Measurements from ENCODE around the gene CCDC34. TPM values are rescaled to one million over a fixed set of nuclear protein-coding genes. Genes with fewer than 3 reads are reported as not detected.

CCDC34 gene
- total RNA-seq, 2 experiments from 2014 or later: 1.3 to 1.6 TPM

GRCh38 chr11:27309046-27309445 is 54.0 kb downstream of the CCDC34 start:
- no peaks in the 10 kb centered on the region for H3K9me3 Mint-ChIP-seq
- no peaks in the 10 kb centered on the region for H3K36me3 ChIP-seq (ENCODE audit: insufficient read depth, low read length)
- H3K36me3 Mint-ChIP-seq (ENCODE audit: low read depth): no peaks in the 10 kb centered on the region
- DNase-seq (no peak), ATAC-seq (ENCODE audit: poor library complexity) (no peak)
- POLR2A ChIA-PET: no interaction called here
- no peak overlapping the region for H3K4me3 ChIP-seq (ENCODE audit: low read length)
- H3K9me3 ChIP-seq (ENCODE audit: control insufficient read depth in 1 of 2, insufficient read depth in 1 of 2, low read length in 2 of 2): peaks cover 0 to 17% of the 10 kb centered on the region in 2 experiments
- no peaks in the 10 kb centered on the region for H3K4me1 ChIP-seq (ENCODE audit: insufficient read depth, low read length)
- no peak overlapping the region for H3K4me3 Mint-ChIP-seq
- no peak for TF ChIP-seq CTCF (IDR thresholded peaks at IDR 0.05)
- H3K27ac Mint-ChIP-seq: no peak overlapping the region
- intact Hi-C loops (cut with DNase I, micrococcal nuclease): no loop called here
- no peaks in the 10 kb centered on the region for H3K4me1 Mint-ChIP-seq (ENCODE audit: low read depth)
- CTCF ChIA-PET: no interaction called here
- H3K27me3 ChIP-seq (ENCODE audit: control insufficient read depth in 1 of 2, insufficient read depth in 2 of 2, low read length in 2 of 2): no peaks in the 10 kb centered on the region
- no peaks in the 10 kb centered on the region for H3K27me3 Mint-ChIP-seq
- H3K27ac ChIP-seq (ENCODE audit: low read depth in 1 of 2, low read length in 2 of 2): no peak overlapping the region

- no peaks in the 10 kb centered on the region for H3K27me3 Mint-ChIP-seq
- ChIA-PET POLR2A (no interaction called here), CTCF (no interaction called here)
- H3K4me1 Mint-ChIP-seq (ENCODE audit: low read depth): no peaks in the 10 kb centered on the region
- Histone ChIP-seq H3K27ac (ENCODE audit: low read depth in 1 of 2, low read length in 2 of 2) (no peak overlapping the region), H3K9me3 (ENCODE audit: control insufficient read depth in 1 of 2, insufficient read depth in 1 of 2, low read length in 2 of 2) (peaks cover 0 to 17% of the 10 kb centered on the region in 2 experiments), H3K36me3 (ENCODE audit: insufficient read depth, low read length) (no peaks in the 10 kb centered on the region), H3K27me3 (ENCODE audit: control insufficient read depth in 1 of 2, insufficient read depth in 2 of 2, low read length in 2 of 2) (no peaks in the 10 kb centered on the region), H3K4me1 (ENCODE audit: insufficient read depth, low read length) (no peaks in the 10 kb centered on the region), H3K4me3 (ENCODE audit: low read length) (no peak overlapping the region)
- H3K9me3 Mint-ChIP-seq: no peaks in the 10 kb centered on the region
- H3K4me3 Mint-ChIP-seq: no peak overlapping the region
- intact Hi-C loops (cut with DNase I, micrococcal nuclease): no loop called here
- ATAC-seq (ENCODE audit: poor library complexity): no peak
- H3K36me3 Mint-ChIP-seq (ENCODE audit: low read depth): no peaks in the 10 kb centered on the region
- no peak overlapping the region for H3K27ac Mint-ChIP-seq
- TF ChIP-seq CTCF (IDR thresholded peaks at IDR 0.05): no peak
- DNase-seq: no peak
Observed at GRCh38 chr11:27307232-27307631, 55.8 kb downstream of the CCDC34 start.

GRCh38 chr11:27305751-27306150 is 57.3 kb downstream of the CCDC34 start:
- H3K27ac Mint-ChIP-seq: no peak overlapping the region
- ChIA-PET POLR2A (no interaction called here), CTCF (no interaction called here)
- DNase-seq (no peak), ATAC-seq (ENCODE audit: poor library complexity) (no peak)
- H3K4me3 ChIP-seq (ENCODE audit: low read length): no peak overlapping the region
- H3K36me3 ChIP-seq (ENCODE audit: insufficient read depth, low read length): no peaks in the 10 kb centered on the region
- H3K9me3 ChIP-seq (ENCODE audit: control insufficient read depth in 1 of 2, insufficient read depth in 1 of 2, low read length in 2 of 2): peaks cover 0 to 17% of the 10 kb centered on the region in 2 experiments
- TF ChIP-seq CTCF (IDR thresholded peaks at IDR 0.05): no peak
- no peak overlapping the region for H3K27ac ChIP-seq (ENCODE audit: low read depth in 1 of 2, low read length in 2 of 2)
- no peaks in the 10 kb centered on the region for H3K36me3 Mint-ChIP-seq (ENCODE audit: low read depth)
- no peaks in the 10 kb centered on the region for H3K27me3 ChIP-seq (ENCODE audit: control insufficient read depth in 1 of 2, insufficient read depth in 2 of 2, low read length in 2 of 2)
- no peaks in the 10 kb centered on the region for H3K4me1 ChIP-seq (ENCODE audit: insufficient read depth, low read length)
- intact Hi-C loops (cut with DNase I, micrococcal nuclease): no loop called here
- no peaks in the 10 kb centered on the region for H3K9me3 Mint-ChIP-seq
- no peaks in the 10 kb centered on the region for H3K27me3 Mint-ChIP-seq
- H3K4me3 Mint-ChIP-seq: no peak overlapping the region
- H3K4me1 Mint-ChIP-seq (ENCODE audit: low read depth): no peaks in the 10 kb centered on the region
